Liver (tissue), 9 donors: Measurements from ENCODE around the gene SHC3. TPM values are rescaled to one million over a fixed set of nuclear protein-coding genes. Genes with fewer than 3 reads are reported as not detected.

ENCODE experiments used
- DNase-seq: peaks from one replicate; pipeline ENCODE4 v3.0.0-alpha.2; 2017; ENCODE audit warnings: low spot score
- H3K27ac ChIP-seq, 2 donors: one replicate each; pipeline ENCODE4 v1.7.0; 2013; ENCODE audit warnings: inconsistent platforms in 2 of 2, low read length in 2 of 2, control low read depth in 1 of 2, low read depth in 1 of 2, mild to moderate bottlenecking in 1 of 2
- H3K27me3 ChIP-seq, 4 donors: one replicate each; pipeline versions ENCODE4 v1.6.1 to v1.7.0; 2013; ENCODE audit warnings: low read length in 3 of 4, inconsistent platforms in 1 of 4, mild to moderate bottlenecking in 1 of 4, moderate library complexity in 1 of 4; ENCODE audit not compliant: control insufficient read depth in 4 of 4, insufficient read depth in 4 of 4
- H3K36me3 ChIP-seq, 4 donors: one replicate each; pipeline versions ENCODE4 v1.6.1 to v1.7.0; 2013; ENCODE audit warnings: low read length in 3 of 4, mild to moderate bottlenecking in 3 of 4, low read depth in 1 of 4, moderate library complexity in 1 of 4; ENCODE audit not compliant: control insufficient read depth in 4 of 4, insufficient read depth in 3 of 4
- H3K4me1 ChIP-seq, 4 donors: one replicate each; pipeline versions ENCODE4 v1.6.1 to v1.7.0; 2013; ENCODE audit warnings: low read length in 3 of 4, mild to moderate bottlenecking in 3 of 4, moderate library complexity in 1 of 4; ENCODE audit not compliant: control insufficient read depth in 4 of 4, insufficient read depth in 4 of 4
- H3K4me3 ChIP-seq, 3 donors: one replicate each; pipeline versions ENCODE4 v1.6.1 to v1.7.0; 2013; ENCODE audit warnings: low read length in 3 of 3, control low read depth in 1 of 3, low read depth in 1 of 3, mild to moderate bottlenecking in 1 of 3
- H3K9ac ChIP-seq, 2 donors: one replicate each; pipeline ENCODE4 v1.7.0; 2013; ENCODE audit warnings: low read length in 2 of 2, mild to moderate bottlenecking in 2 of 2, moderate library complexity in 2 of 2, control low read depth in 1 of 2, low read depth in 1 of 2
- H3K9me3 ChIP-seq, 4 donors: one replicate each; pipeline versions ENCODE4 v1.6.1 to v1.7.0; 2013; ENCODE audit warnings: low read length in 3 of 4; ENCODE audit not compliant: control insufficient read depth in 4 of 4
- ATF3 ChIP-seq: IDR thresholded peaks from 2 replicates; pipeline ENCODE4 v1.6.1; 2016; ENCODE audit warnings: antibody characterized with exemption
- FOXA1 ChIP-seq: IDR thresholded peaks from 2 replicates; pipeline ENCODE4 v1.6.1; 2016; ENCODE audit warnings: antibody characterized with exemption
- FOXA2 ChIP-seq: IDR thresholded peaks from 2 replicates; pipeline ENCODE4 v1.6.1; 2016; ENCODE audit warnings: antibody characterized with exemption
- GABPA ChIP-seq, 2 donors: IDR thresholded peaks in 1 of 2; conservative IDR thresholded peaks in 1 of 2; 2 replicates each; pipeline ENCODE4 v1.6.1; 2016; ENCODE audit warnings: antibody characterized with exemption in 2 of 2, mild to moderate bottlenecking in 1 of 2, moderate library complexity in 1 of 2
- HNF4A ChIP-seq, 2 donors: conservative IDR thresholded peaks; 2 replicates each; pipeline ENCODE4 v1.6.1; 2016; ENCODE audit warnings: antibody characterized with exemption in 2 of 2, mild to moderate bottlenecking in 2 of 2
- MAX ChIP-seq: IDR thresholded peaks from 2 replicates; pipeline ENCODE4 v1.6.1; 2016; ENCODE audit warnings: antibody characterized with exemption
- NR2F2 ChIP-seq: IDR thresholded peaks from 2 replicates; pipeline ENCODE4 v1.6.1; 2016; ENCODE audit warnings: antibody characterized with exemption
- RAD21 ChIP-seq, 2 donors: IDR thresholded peaks; 2 replicates each; pipeline ENCODE4 v1.6.1; 2016; ENCODE audit warnings: antibody characterized with exemption in 2 of 2, mild to moderate bottlenecking in 2 of 2
- RXRA ChIP-seq, 2 donors: IDR thresholded peaks; 2 replicates each; pipeline ENCODE4 v1.6.1; 2017 to 2018; ENCODE audit warnings: antibody characterized with exemption in 2 of 2, mild to moderate bottlenecking in 1 of 2
- SP1 ChIP-seq: IDR thresholded peaks from 2 replicates; pipeline ENCODE4 v1.6.1; 2018; ENCODE audit warnings: antibody characterized with exemption, mild to moderate bottlenecking
- YY1 ChIP-seq: IDR thresholded peaks from 2 replicates; pipeline ENCODE4 v1.6.1; 2016; ENCODE audit warnings: antibody characterized with exemption, mild to moderate bottlenecking
- ZBTB33 ChIP-seq: IDR thresholded peaks from 2 replicates; pipeline ENCODE4 v1.6.1; 2016; ENCODE audit warnings: antibody characterized with exemption
- WGBS: extraction: QIAGEN DNeasy Blood & Tissue Kit; methylation state at CpG from one replicate; pipeline ENCODE4 v1.1.7; 2013; 5-methylcytosine and 5-hydroxymethylcytosine counted together
- polyA plus RNA-seq, 2 donors: library from polyadenylated mRNA; stranded (reverse) in 1 of 2; unstranded in 1 of 2; fragments of 200-250 nt in 1 of 2; fragments of >200 nt in 1 of 2; fragmentation: Nextera tagmentation in 1 of 2; extraction: Ambion mirVana in 1 of 2; gene quantifications; one replicate each; pipeline versions ENCODE4 v1.2.1 to v1.2.3, GENCODE V29; 2013 to 2015
- total RNA-seq, 2 donors: library from RNA; depleted of rRNA; stranded (reverse); fragments of >200 nt; gene quantifications; one replicate each; pipeline ENCODE4 v1.2.3, GENCODE V29; 2014
- TF ChIP-seq, protein P1 (sequence below): fragments of 150-350 bp; IDR thresholded peaks from 2 replicates; pipeline ENCODE4 v1.5.1; 2017; ENCODE audit warnings: improper control_type of control experiment, low read depth, low read length; ENCODE audit not compliant: missing input control
- donor health status: healthy.
- donor health status: healthy.
- donor health status: healthy.
- donor health status: healthy.
- donor health status: healthy.

SHC3 gene
- total and polyA plus RNA-seq, 4 donors: 0.03 to 0.08 (median 0.04) TPM

- WGBS: 79% methylated on average over 1 of the region's 1 CpG
- TF ChIP-seq HNF4A (conservative IDR thresholded peaks at IDR 0.05): no peak
- no peak for TF ChIP-seq RAD21 (IDR thresholded peaks at IDR 0.05)
- TF ChIP-seq GABPA (IDR thresholded peaks at IDR 0.05 in 1 of 2, conservative IDR thresholded peaks at IDR 0.05 in 1 of 2): no peak
- TF ChIP-seq NR2F2: no peak
- no peak for TF ChIP-seq FOXA2
- TF ChIP-seq, protein P1, sequence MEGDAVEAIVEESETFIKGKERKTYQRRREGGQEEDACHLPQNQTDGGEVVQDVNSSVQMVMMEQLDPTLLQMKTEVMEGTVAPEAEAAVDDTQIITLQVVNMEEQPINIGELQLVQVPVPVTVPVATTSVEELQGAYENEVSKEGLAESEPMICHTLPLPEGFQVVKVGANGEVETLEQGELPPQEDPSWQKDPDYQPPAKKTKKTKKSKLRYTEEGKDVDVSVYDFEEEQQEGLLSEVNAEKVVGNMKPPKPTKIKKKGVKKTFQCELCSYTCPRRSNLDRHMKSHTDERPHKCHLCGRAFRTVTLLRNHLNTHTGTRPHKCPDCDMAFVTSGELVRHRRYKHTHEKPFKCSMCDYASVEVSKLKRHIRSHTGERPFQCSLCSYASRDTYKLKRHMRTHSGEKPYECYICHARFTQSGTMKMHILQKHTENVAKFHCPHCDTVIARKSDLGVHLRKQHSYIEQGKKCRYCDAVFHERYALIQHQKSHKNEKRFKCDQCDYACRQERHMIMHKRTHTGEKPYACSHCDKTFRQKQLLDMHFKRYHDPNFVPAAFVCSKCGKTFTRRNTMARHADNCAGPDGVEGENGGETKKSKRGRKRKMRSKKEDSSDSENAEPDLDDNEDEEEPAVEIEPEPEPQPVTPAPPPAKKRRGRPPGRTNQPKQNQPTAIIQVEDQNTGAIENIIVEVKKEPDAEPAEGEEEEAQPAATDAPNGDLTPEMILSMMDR: no peak
- no peak for TF ChIP-seq RXRA (IDR thresholded peaks at IDR 0.05)
- no peak for TF ChIP-seq SP1
- TF ChIP-seq FOXA1: no peak
- TF ChIP-seq ATF3: no peak
- TF ChIP-seq ZBTB33: no peak
- Histone ChIP-seq H3K4me3 (no peak overlapping the region), H3K27me3 (peaks cover 0 to 8% (median 0%) of the 10 kb centered on the region in 4 donors), H3K36me3 (no peaks in the 10 kb centered on the region), H3K9me3 (peaks cover 0 to 2% (median 0%) of the 10 kb centered on the region in 4 donors), H3K27ac (no peak overlapping the region), H3K4me1 (no peaks in the 10 kb centered on the region), H3K9ac (no peak overlapping the region)
- no peak for DNase-seq
Measured at GRCh38 chr9:88980740-88981203, 197.8 kb downstream of the SHC3 start.

GRCh38 chr9:88979791-88980190 lies 198.8 kb downstream of the SHC3 start:
- Histone ChIP-seq H3K27ac (no peak overlapping the region), H3K4me1 (peaks cover 0 to under 1% (median 0%) of the 10 kb centered on the region in 4 donors), H3K36me3 (no peaks in the 10 kb centered on the region), H3K4me3 (no peak overlapping the region), H3K27me3 (peaks cover 0 to 6% (median 0%) of the 10 kb centered on the region in 4 donors), H3K9ac (no peak overlapping the region), H3K9me3 (peaks cover 0 to 2% (median 0%) of the 10 kb centered on the region in 4 donors)
- no peak for TF ChIP-seq YY1
- DNase-seq: no peak
- WGBS: 91% methylated on average over 2 of the region's 2 CpGs

- Histone ChIP-seq H3K36me3 (no peaks in the 10 kb centered on the region), H3K9ac (no peak overlapping the region), H3K9me3 (peaks cover 0 to 2% (median 0%) of the 10 kb centered on the region in 4 donors), H3K4me1 (peaks cover 0 to 1% (median 0%) of the 10 kb centered on the region in 4 donors), H3K4me3 (no peak overlapping the region), H3K27ac (no peak overlapping the region), H3K27me3 (peaks cover 0 to 2% (median 0%) of the 10 kb centered on the region in 4 donors)
- 90% methylated on average over 2 of the region's 2 CpGs for WGBS
- no peak for DNase-seq
- TF ChIP-seq GABPA (IDR thresholded peaks at IDR 0.05 in 1 of 2, conservative IDR thresholded peaks at IDR 0.05 in 1 of 2): no peak
- TF ChIP-seq MAX: no peak
- no peak for TF ChIP-seq RXRA (IDR thresholded peaks at IDR 0.05)
- no peak for TF ChIP-seq SP1
- TF ChIP-seq NR2F2: no peak
Measured at GRCh38 chr9:88979021-88979420, 199.6 kb downstream of the SHC3 start.
